Spinal cord (tissue), 10 donors: ENCODE results near the gene CDRT4. TPM values are rescaled to one million over a fixed set of nuclear protein-coding genes. Genes with fewer than 3 reads are reported as not detected.

ENCODE experiments used
- DNase-seq, 6 donors: peaks; one replicate each; pipeline versions ENCODE4 v3.0.0 to v3.0.0-alpha.2; 2013 to 2015; ENCODE audit warnings: low spot score in 6 of 6, low read depth in 4 of 6
- H3K27ac ChIP-seq: one replicate; pipeline ENCODE4 v1.5.1; 2013; ENCODE audit warnings: low read depth, low read length, control low read depth
- H3K27me3 ChIP-seq: one replicate; pipeline ENCODE4 v1.6.1; 2013; ENCODE audit warnings: low read length; ENCODE audit not compliant: control insufficient read depth, insufficient read depth
- H3K36me3 ChIP-seq: one replicate; pipeline ENCODE4 v1.6.1; 2013; ENCODE audit warnings: low read length; ENCODE audit not compliant: control insufficient read depth, insufficient read depth
- H3K4me1 ChIP-seq: one replicate; pipeline ENCODE4 v1.6.1; 2013; ENCODE audit warnings: low read length; ENCODE audit not compliant: control insufficient read depth, insufficient read depth
- H3K4me3 ChIP-seq: one replicate; pipeline ENCODE4 v1.5.1; 2013; ENCODE audit warnings: low read depth, low read length, control low read depth
- H3K9me3 ChIP-seq: one replicate; pipeline ENCODE4 v1.6.1; 2013; ENCODE audit warnings: low read length; ENCODE audit not compliant: control insufficient read depth, insufficient read depth
- WGBS: methylation state at CpG from one replicate; pipeline ENCODE4 v1.1.5; 2013; ENCODE audit warnings: missing lambda C conversion rate; ENCODE audit not compliant: insufficient coverage; 5-methylcytosine and 5-hydroxymethylcytosine counted together
- polyA plus RNA-seq, 2 donors: library from polyadenylated mRNA; unstranded; fragments of 120-200 nt; gene quantifications; one replicate each; pipeline ENCODE4 v1.2.1, GENCODE V29; 2013; ENCODE audit not compliant: insufficient read length in 2 of 2
- total RNA-seq, 2 donors: library from RNA; depleted of rRNA in 1 of 2; stranded (reverse); fragments of 120-200 nt in 1 of 2; fragments of >200 nt in 1 of 2; gene quantifications; one replicate each; pipeline versions ENCODE4 v1.2.3 to v1.2.4, GENCODE V29; 2013 to 2014
- donor health status: healthy.

Gene CDRT4
- total and polyA plus RNA-seq, 4 donors = 2.0 to 17.2 (median 4.8) TPM

DNA sequence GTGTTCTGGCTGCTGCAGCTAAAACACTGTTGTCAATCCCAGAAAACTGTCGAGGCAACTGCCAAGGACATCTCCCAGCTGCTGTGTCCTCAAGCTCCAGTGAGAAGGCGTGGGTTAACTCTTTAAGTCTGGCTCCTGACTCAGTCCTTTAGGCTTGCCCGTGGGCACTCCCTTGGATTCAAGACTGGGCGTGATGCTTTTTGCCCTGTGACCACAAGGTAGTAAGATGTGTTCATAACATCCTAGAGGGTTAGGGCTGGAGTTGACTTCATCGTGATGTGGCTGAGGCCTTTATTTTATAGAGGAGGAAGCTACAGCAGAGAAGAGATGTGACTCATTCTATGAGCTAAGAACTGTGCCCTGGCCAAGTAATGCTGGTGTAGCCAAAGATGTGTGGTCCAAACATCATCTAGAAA, 75.1 kb downstream of the CDRT4 start:
- no peaks in the 10 kb centered on the region for H3K27me3 ChIP-seq
- no peak overlapping the region for H3K27ac ChIP-seq
- DNase-seq = no peak
- 85% methylated on average over 5 of the region's 5 CpGs for WGBS
- H3K4me1 ChIP-seq = no peaks in the 10 kb centered on the region
- no peaks in the 10 kb centered on the region for H3K36me3 ChIP-seq
- no peak overlapping the region for H3K4me3 ChIP-seq
- H3K9me3 ChIP-seq = no peaks in the 10 kb centered on the region

GRCh38 chr17:15388356-15389041, 78.9 kb downstream of the CDRT4 start:
- DNase-seq = no peak
- H3K36me3 ChIP-seq = no peaks in the 10 kb centered on the region
- no peaks in the 10 kb centered on the region for H3K27me3 ChIP-seq
- no peaks in the 10 kb centered on the region for H3K4me1 ChIP-seq
- H3K4me3 ChIP-seq = no peak overlapping the region
- no peaks in the 10 kb centered on the region for H3K9me3 ChIP-seq
- no peak overlapping the region for H3K27ac ChIP-seq
- 100% methylated on average over 2 of the region's 8 CpGs for WGBS

DNA sequence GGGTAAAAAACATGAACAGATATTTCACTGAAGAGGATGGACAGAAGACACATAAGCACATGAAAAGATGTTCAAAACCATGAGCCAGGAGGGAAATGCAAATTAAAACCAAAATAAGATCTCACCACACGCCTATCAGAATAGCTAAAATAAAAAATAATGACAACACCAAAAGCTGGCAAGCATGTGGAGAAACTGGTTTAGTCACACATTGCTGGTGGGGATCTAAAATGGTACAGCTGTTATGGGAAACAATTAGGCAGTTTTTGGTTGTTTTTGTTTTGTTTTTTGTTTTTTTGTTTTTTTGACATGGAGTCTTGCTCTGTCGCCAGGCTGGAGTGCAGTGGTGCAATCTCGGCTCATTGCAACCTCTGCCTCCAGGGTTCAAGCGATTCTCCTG, 81.3 kb downstream of the CDRT4 start:
- DNase-seq = no peak
- Histone ChIP-seq H3K36me3 (no peaks in the 10 kb centered on the region), H3K27ac (no peak overlapping the region), H3K4me3 (no peak overlapping the region), H3K27me3 (no peaks in the 10 kb centered on the region), H3K9me3 (no peaks in the 10 kb centered on the region), H3K4me1 (no peaks in the 10 kb centered on the region)
- WGBS = 100% methylated on average over 3 of the region's 4 CpGs

Other genes with a start within 250 kb of the CDRT4 start
- gene PMP22, start 202.3 kb downstream of the CDRT4 start, total RNA-seq = 100 to 1,000 TPM; 158 to 248 TPM
- gene PMP22, start 202.3 kb downstream of the CDRT4 start, polyA plus RNA-seq = 100 to 1,000 TPM in 1 of 2 donors, 10 to 100 TPM in 1; 83.0 to 129 TPM
- 1 to 10 TPM; 1.7 to 9.3 TPM for gene TEKT3, start 126.0 kb downstream of the CDRT4 start, total RNA-seq
- gene TEKT3, start 126.0 kb downstream of the CDRT4 start, polyA plus RNA-seq = 1 to 10 TPM; 1.1 to 3.6 TPM
- 10 to 100 TPM; 29.9 to 30.7 TPM for gene TVP23C, start 95.9 kb upstream of the CDRT4 start, total RNA-seq
- 10 to 100 TPM in 1 of 2 donors, 1 to 10 TPM in 1; 7.4 to 21.0 TPM for gene TVP23C, start 95.9 kb upstream of the CDRT4 start, polyA plus RNA-seq
- under 1 TPM; 0.50 to 0.69 TPM for gene FBXW10B, start 152.1 kb upstream of the CDRT4 start, total RNA-seq
- 1 to 10 TPM in 1 of 2 donors, under 1 TPM in 1; 0.73 to 1.8 TPM for gene FBXW10B, start 152.1 kb upstream of the CDRT4 start, polyA plus RNA-seq
- gene TRIM16, start 216.7 kb upstream of the CDRT4 start, total RNA-seq = 10 to 100 TPM; 30.4 to 36.1 TPM
- 10 to 100 TPM; 34.7 to 45.7 TPM for gene TRIM16, start 216.7 kb upstream of the CDRT4 start, polyA plus RNA-seq
- 10 to 100 TPM; 39.2 to 56.8 TPM for gene ZNF286A, start 232.1 kb upstream of the CDRT4 start, total RNA-seq
- 10 to 100 TPM; 38.6 to 39.8 TPM for gene ZNF286A, start 232.1 kb upstream of the CDRT4 start, polyA plus RNA-seq